Activated naive CD4-positive, alpha-beta T cell treated with Interleukin-2 at 50 U/mL for 16 hours (primary cell): ENCODE results near the gene OR11L1.

Source experiments
- DNase-seq: peaks from one replicate; pipeline ENCODE4 v3.0.0-alpha.2; 2020

OR11L1 gene

DNA sequence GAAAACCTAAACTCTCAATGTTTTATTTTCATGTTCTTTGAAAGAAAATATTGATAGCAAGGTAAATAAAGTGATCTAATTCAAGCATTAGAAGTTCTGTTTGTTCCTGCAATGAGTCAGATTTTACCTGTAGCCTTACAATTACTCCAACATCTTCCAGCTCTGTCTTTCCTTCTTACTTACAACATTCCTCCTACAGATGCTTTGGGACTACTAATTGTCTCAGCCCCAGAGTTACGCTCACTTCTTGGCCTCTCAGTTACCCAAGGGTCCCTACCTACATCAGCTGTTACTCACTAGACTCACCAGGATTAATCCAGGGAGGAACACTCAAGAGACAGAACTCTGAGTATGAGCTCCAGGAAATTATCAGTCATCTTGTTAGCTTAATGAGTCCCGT lies 44.2 kb downstream of the OR11L1 start:
- DNase-seq = no peak
